Measurements from ENCODE around the gene PRMT7. TPM values are rescaled to one million over a fixed set of nuclear protein-coding genes. Genes with fewer than 3 reads are reported as not detected.

The PRMT7 gene
- total and polyA plus RNA-seq, 2 of the 8 experiments (the other 6 are each of a cell fraction or from before 2014, with no cell fraction given): 48.2 to 49.3 TPM

DNA sequence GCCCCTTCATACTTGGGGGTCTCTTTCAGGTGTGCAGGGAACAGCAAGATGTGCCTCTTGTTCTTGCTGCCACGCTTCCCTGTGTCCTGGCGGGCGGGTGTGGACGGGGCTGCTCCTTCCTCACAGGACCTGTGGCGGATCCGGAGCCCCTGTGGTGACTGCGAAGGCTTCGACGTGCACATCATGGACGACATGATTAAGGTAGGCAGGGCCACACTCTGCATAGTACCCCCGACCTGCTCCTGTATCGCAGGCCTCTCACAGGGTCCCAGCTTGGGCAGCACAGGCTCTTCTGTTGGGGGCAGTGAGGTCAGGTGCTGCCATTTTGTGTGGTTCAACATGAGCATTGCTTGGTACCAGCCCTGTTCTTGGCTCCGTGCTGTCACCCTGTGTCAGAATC is 42.5 kb downstream of the PRMT7 start:
- no peak overlapping the region for H3K27ac ChIP-seq (ENCODE audit: low read depth, low read length)
- H3K79me1 ChIP-seq (ENCODE audit: low read depth, low read length): no peaks in the 10 kb centered on the region
- no peaks in the 10 kb centered on the region for H3K79me2 ChIP-seq (ENCODE audit: control insufficient read depth in 1 of 2, insufficient read depth in 2 of 2, low read length in 2 of 2)
- no peak overlapping the region for H3K4me3 ChIP-seq (ENCODE audit: extremely low read depth in 1 of 4, insufficient read depth in 2 of 4, low read depth in 3 of 4, low read length in 4 of 4)
- H4K20me1 ChIP-seq (replicated peaks in 1 of 2; ENCODE audit: control insufficient read depth in 1 of 2, insufficient read depth in 2 of 2, low read length in 2 of 2): peaks cover 0 to 12% of the 10 kb centered on the region in 2 experiments
- no peak overlapping the region for H3K9ac ChIP-seq (replicated peaks in 1 of 4; ENCODE audit: extremely low read depth in 1 of 4, low read depth in 3 of 4, low read length in 3 of 4)
- POLR2A ChIA-PET (ENCODE audit: partially characterized antibody): interaction anchor here (1.2 kb wide), 1 partner anchor 43 kb away, joined by 3 read pairs; the partner anchor contains the start of genes PRMT7 and SLC7A6OS
- no peak overlapping the region for H2BK5ac ChIP-seq (ENCODE audit: low read depth, low read length)
- no peak overlapping the region for H2BK20ac ChIP-seq (ENCODE audit: low read length)
- no peaks in the 10 kb centered on the region for H3K9me3 ChIP-seq (ENCODE audit: insufficient read depth in 2 of 2, low read depth in 1 of 2, low read length in 1 of 2)
- no peak overlapping the region for H2BK15ac ChIP-seq (ENCODE audit: low read length)
- H3K14ac ChIP-seq (ENCODE audit: insufficient read length): no peak overlapping the region
- H2BK120ac ChIP-seq (replicated peaks; ENCODE audit: low read depth, low read length): no peak overlapping the region
- H3K23me2 ChIP-seq (ENCODE audit: low read depth, low read length): no peaks in the 10 kb centered on the region
- TF ChIP-seq SP4 (IDR thresholded peaks at IDR 0.05; ENCODE audit: low read length) (no peak), SUZ12 (IDR thresholded peaks at IDR 0.05; ENCODE audit: low read length) (no peak), SIX5 (IDR thresholded peaks at IDR 0.05; ENCODE audit: low read depth, low read length) (no peak), KDM4A (IDR thresholded peaks at IDR 0.05; ENCODE audit: low read depth, low read length, severe bottlenecking) (no peak), EP300 (IDR thresholded peaks at IDR 0.05; ENCODE audit: borderline replicate concordance in 1 of 2, low read depth in 2 of 2, low read length in 2 of 2) (no peak), KDM1A (IDR thresholded peaks at IDR 0.05; ENCODE audit: borderline replicate concordance, low read length) (no peak)
- no peak overlapping the region for H2AK5ac ChIP-seq (ENCODE audit: low read depth, low read length)
- no peaks in the 10 kb centered on the region for H3K4me1 ChIP-seq (replicated peaks in 1 of 4; ENCODE audit: control insufficient read depth in 3 of 4, insufficient read depth in 4 of 4, low read length in 3 of 4)
- H2BK12ac ChIP-seq (ENCODE audit: low read depth, low read length): no peak overlapping the region
- no peak overlapping the region for H3K4me2 ChIP-seq (ENCODE audit: insufficient read depth in 1 of 2, low read depth in 2 of 2, low read length in 2 of 2)
- H4K5ac ChIP-seq (ENCODE audit: insufficient read length, low read depth, low read length): no peak overlapping the region
- H4K8ac ChIP-seq (ENCODE audit: extremely low read depth, insufficient read depth, low read length): no peak overlapping the region
- no peak overlapping the region for H4K91ac ChIP-seq (replicated peaks; ENCODE audit: insufficient read length, low read length)
- no peak overlapping the region for H2AFZ ChIP-seq (ENCODE audit: low read length)
- no peak overlapping the region for H3K23ac ChIP-seq (ENCODE audit: insufficient read length)
- H3K18ac ChIP-seq (ENCODE audit: extremely low read depth, low read length): no peak overlapping the region
- no peaks in the 10 kb centered on the region for H3K27me3 ChIP-seq (replicated peaks in 1 of 4; ENCODE audit: control insufficient read depth in 3 of 4, extremely low read depth in 1 of 4, insufficient read depth in 3 of 4, low read length in 3 of 4)
- CTCF ChIA-PET (ENCODE audit: partially characterized antibody): interaction anchor here (1.2 to 6.2 kb wide), 7 partner anchors 13 to 168 kb away, joined by 3 to 95 read pairs (median 11); partner anchors contain the start of gene SLC7A6
- peaks cover 8 to 47% (median 25%) of the 10 kb centered on the region in 4 experiments; a peak in 7 of 8 replicates for H3K36me3 ChIP-seq (ENCODE audit: control insufficient read depth in 2 of 4, insufficient read depth in 4 of 4, low read length in 3 of 4)
- no peak for FAIRE-seq
- H3K56ac ChIP-seq (replicated peaks; ENCODE audit: insufficient read length, low read depth, low read length): no peak overlapping the region
- no peak for DNase-seq (ENCODE audit: low read depth in 1 of 2, low spot score in 2 of 2)
- WGBS, 2 experiments (ENCODE audit: extremely low coverage in 1 of 2, insufficient coverage in 1 of 2, insufficient read length in 1 of 2, insufficient replicate concordance in 2 of 2, low coverage in 1 of 2, low lambda C conversion rate in 2 of 2, missing lambda C conversion rate in 1 of 2): 84% methylated on average over 13 of the region's 13 CpGs; no CpG with 5 or more reads in 1 of the 2 experiments
- H3K4ac ChIP-seq (replicated peaks; ENCODE audit: insufficient read length, low read depth, low read length): no peak overlapping the region
